ENCODE results near the gene TMEM235. TPM values are rescaled to one million over a fixed set of nuclear protein-coding genes. Genes with fewer than 3 reads are reported as not detected.

The TMEM235 gene
- total RNA-seq, 1 donor from 2014 or later = 21.1 TPM

DNA sequence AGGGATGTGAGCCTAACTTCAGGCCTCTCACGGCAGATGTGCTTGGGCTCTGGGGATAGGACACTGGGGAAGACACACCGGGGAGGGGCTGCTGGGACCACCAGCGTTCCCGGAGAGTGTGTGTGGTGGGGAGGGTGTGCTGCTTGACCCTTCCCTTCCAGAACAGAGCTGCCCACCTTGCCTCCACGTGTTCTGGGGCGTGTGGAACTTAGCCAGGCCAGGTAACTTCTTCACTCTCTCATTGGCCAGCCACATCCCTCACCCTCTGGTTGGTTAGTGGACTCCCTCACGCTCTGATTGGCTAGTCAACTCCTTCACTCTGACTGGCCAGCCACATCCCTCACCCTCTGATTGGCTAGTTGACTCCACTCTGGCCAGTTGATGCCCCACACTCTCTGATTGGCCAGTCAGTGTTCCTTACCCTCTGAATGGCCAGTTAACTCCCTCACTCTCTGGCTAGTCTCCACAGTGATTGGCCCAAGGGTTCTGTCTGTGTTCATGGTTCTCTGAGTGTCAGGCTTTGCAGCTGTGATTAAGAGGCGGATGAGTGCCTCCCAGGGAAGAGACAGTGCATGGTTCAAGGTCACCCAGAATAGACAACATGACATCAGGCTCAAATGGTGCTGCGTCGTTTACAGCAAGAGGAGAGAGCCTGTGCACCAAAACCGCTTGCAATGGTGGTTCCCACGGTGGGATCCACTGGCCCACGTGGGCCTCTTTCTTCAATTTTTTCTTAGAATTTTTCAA lies 10.0 kb downstream of the TMEM235 start:
- Mint-ChIP-seq H3K9me3 (ENCODE audit: unreplicated experiment) (no peaks in the 10 kb centered on the region), H3K4me1 (ENCODE audit: unreplicated experiment) (no peaks in the 10 kb centered on the region), H3K27ac (ENCODE audit: unreplicated experiment) (no peak overlapping the region), H3K4me3 (ENCODE audit: unreplicated experiment) (peak overlapping the region; percentile 34), H3K27me3 (ENCODE audit: unreplicated experiment) (peaks cover 12% of the 10 kb centered on the region), H3K36me3 (ENCODE audit: low read depth, unreplicated experiment) (peaks cover 25% of the 10 kb centered on the region)
- no peak for DNase-seq (ENCODE audit: low spot score)
- no peak for TF ChIP-seq CTCF (IDR thresholded peaks at IDR 0.05; ENCODE audit: unreplicated experiment)

DNA sequence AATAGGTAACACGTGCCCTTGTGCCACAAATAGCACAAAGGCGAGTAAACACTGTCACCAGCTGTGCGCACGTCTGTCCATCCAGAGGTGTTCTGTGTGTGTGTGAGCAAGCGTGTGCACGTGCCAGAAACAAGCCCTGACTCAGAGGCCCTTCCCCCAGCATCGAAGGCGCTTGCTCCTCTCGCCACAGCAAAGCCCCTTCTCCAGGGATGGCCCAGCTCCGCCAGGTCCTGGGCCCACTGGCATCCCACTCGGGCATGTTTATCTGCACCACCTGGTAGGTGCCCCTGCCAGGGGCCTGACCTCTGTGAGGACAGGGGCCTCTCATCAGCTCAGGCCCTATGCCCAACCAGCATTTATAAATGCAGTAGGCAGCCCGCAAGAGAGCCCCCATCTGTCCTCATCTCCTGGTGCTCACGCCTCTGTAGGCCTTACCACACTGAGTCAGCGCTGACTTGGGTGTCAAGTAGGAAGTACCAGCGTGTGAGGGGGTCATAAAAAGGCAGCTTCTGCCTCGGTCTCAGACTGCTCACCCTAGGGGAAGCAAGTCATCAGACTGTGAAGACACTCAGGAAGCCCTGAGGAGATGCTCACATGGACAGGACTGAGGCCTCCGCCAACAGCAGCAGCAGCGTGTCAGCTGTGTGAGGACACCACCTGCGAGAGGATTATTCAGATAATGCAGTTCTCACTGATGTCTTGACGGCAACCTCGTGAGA lies 10.8 kb downstream of the TMEM235 start:
- no peaks in the 10 kb centered on the region for H3K9me3 Mint-ChIP-seq (ENCODE audit: unreplicated experiment)
- no peak overlapping the region for H3K4me3 Mint-ChIP-seq (ENCODE audit: unreplicated experiment)
- H3K27ac Mint-ChIP-seq (ENCODE audit: unreplicated experiment) = no peak overlapping the region
- H3K27me3 Mint-ChIP-seq (ENCODE audit: unreplicated experiment) = peaks cover 12% of the 10 kb centered on the region
- peaks cover 26% of the 10 kb centered on the region for H3K36me3 Mint-ChIP-seq (ENCODE audit: low read depth, unreplicated experiment)
- no peak for TF ChIP-seq CTCF (IDR thresholded peaks at IDR 0.05; ENCODE audit: unreplicated experiment)
- H3K4me1 Mint-ChIP-seq (ENCODE audit: unreplicated experiment) = peaks cover 5% of the 10 kb centered on the region
- no peak for DNase-seq (ENCODE audit: low spot score)

DNA sequence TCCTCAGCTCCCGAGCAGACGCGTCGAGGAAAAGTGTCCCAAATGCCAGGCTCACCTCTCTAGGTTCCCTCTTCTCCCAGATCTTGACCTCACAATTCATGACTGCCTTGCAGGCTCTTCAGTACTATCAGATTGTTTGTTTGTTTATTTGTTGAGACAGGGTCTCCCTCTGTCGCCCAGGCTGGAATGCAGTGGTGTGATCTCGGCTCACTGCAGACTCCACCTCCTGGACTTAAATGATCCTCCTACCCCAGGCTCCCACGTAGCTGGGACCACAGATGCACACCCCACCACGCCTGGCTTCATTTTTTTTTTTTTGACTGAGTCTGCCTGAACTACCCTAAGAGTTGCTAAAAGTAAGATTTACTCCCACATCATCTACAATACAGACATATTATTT lies 15.9 kb downstream of the TMEM235 start:
- Mint-ChIP-seq H3K4me1 (ENCODE audit: unreplicated experiment) (peaks cover 28% of the 10 kb centered on the region), H3K27ac (ENCODE audit: unreplicated experiment) (peak overlapping the region; percentile 34), H3K27me3 (ENCODE audit: unreplicated experiment) (peaks cover 7% of the 10 kb centered on the region), H3K9me3 (ENCODE audit: unreplicated experiment) (no peaks in the 10 kb centered on the region), H3K36me3 (ENCODE audit: low read depth, unreplicated experiment) (peaks cover 17% of the 10 kb centered on the region), H3K4me3 (ENCODE audit: unreplicated experiment) (peak overlapping the region; percentile 77)
- no peak for DNase-seq (ENCODE audit: low spot score)
- no peak for TF ChIP-seq CTCF (IDR thresholded peaks at IDR 0.05; ENCODE audit: unreplicated experiment)

GRCh38 chr17:78248051-78248914 lies 16.9 kb downstream of the TMEM235 start:
- peak overlapping the region; percentile 57 for H3K27ac Mint-ChIP-seq (ENCODE audit: unreplicated experiment)
- H3K4me3 Mint-ChIP-seq (ENCODE audit: unreplicated experiment) = peak overlapping the region; percentile 25
- TF ChIP-seq CTCF (IDR thresholded peaks at IDR 0.05; ENCODE audit: unreplicated experiment) = no peak
- no peak for DNase-seq (ENCODE audit: low spot score)
- H3K9me3 Mint-ChIP-seq (ENCODE audit: unreplicated experiment) = no peaks in the 10 kb centered on the region
- H3K27me3 Mint-ChIP-seq (ENCODE audit: unreplicated experiment) = peaks cover 7% of the 10 kb centered on the region
- H3K4me1 Mint-ChIP-seq (ENCODE audit: unreplicated experiment) = peaks cover 28% of the 10 kb centered on the region
- H3K36me3 Mint-ChIP-seq (ENCODE audit: low read depth, unreplicated experiment) = peaks cover 17% of the 10 kb centered on the region
